ENCODE measurements around the gene ZNF524. TPM values are rescaled to one million over a fixed set of nuclear protein-coding genes. Genes with fewer than 3 reads are reported as not detected.

Gene ZNF524
- total RNA-seq = 10 to 100 TPM; 30.4 to 33.9 TPM

DNA sequence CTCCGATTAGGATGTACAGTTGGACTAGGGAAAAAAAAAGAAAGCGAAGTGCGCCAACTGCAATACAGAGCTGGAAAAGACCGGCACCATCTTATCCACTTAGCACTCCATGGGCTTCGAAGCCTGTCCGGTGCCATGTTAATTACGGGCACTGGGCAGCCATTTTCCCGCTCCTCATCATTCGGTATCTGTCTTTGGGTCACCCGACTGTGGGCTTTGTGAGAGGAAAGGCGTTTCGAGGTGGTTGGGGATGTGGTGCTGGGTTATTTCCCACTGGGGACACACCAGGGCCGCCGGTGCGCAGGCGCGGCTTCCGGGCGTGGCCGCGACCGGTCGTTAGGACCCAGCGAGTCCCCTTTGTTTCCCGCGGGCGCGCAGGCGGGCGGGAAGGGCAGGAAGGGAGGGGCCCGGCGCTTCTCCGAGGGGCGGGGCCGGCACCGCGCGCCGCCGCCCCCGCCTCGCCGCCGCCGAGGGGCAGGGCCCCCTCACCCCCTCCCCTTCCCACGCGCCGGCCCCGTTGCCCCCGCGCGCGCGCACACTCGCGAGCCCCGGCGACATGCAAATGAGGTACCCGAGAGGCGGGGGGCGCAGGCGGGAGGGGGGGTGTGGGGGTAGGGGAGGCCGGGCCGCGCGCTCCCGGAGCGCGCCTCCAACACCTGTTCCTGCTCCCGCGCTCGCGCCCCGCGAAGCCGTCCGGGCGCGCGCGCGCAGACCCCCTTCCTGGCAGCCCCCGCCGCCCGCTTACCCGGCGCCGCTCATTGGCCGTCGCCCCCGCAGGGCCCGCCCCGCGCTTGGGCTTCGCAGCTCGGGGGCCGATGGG, at the start of gene ZNF524:
TSS of gene ZNF524 (plus strand) at position 447 of the 820 bp plus-strand sequence. CDS start 1,825 bp downstream, outside the sequence.
- H3K9ac ChIP-seq (ENCODE audit: low read depth in 2 of 2, low read length in 2 of 2) = peak within 1 kb of the TSS; percentile 80 to 84
- H3K4me1 ChIP-seq = no peaks in the 10 kb centered on the region
- TF ChIP-seq, protein P1, sequence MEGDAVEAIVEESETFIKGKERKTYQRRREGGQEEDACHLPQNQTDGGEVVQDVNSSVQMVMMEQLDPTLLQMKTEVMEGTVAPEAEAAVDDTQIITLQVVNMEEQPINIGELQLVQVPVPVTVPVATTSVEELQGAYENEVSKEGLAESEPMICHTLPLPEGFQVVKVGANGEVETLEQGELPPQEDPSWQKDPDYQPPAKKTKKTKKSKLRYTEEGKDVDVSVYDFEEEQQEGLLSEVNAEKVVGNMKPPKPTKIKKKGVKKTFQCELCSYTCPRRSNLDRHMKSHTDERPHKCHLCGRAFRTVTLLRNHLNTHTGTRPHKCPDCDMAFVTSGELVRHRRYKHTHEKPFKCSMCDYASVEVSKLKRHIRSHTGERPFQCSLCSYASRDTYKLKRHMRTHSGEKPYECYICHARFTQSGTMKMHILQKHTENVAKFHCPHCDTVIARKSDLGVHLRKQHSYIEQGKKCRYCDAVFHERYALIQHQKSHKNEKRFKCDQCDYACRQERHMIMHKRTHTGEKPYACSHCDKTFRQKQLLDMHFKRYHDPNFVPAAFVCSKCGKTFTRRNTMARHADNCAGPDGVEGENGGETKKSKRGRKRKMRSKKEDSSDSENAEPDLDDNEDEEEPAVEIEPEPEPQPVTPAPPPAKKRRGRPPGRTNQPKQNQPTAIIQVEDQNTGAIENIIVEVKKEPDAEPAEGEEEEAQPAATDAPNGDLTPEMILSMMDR (IDR thresholded peaks at IDR 0.05) = no peak
- H3K9me3 ChIP-seq = no peaks in the 10 kb centered on the region
- no peaks in the 10 kb centered on the region for H3K27me3 ChIP-seq
- DNase-seq = peak; percentile 83
- intact Hi-C loops (cut with DNase I) = no loop called here
- H3K36me3 ChIP-seq = no peaks in the 10 kb centered on the region
- peak within 1 kb of the TSS; percentile 61 for H3K4me3 ChIP-seq
- peak within 1 kb of the TSS; percentile 96 for H3K27ac ChIP-seq

DNA sequence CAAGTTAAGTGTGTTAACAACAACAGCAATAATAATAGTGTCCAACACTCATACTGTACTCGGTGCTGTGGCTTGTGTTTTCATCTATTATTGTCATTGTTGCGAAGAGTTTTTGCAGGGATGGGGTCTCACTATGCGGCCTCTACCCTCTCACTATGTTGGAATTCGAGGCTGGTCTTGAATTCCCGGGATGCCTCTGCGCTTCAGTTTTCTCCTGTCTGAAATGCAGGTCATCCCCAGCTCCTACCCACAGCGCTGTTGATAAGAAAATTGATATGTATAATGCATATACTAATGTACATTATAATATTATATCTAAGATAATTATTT, 49.8 kb upstream of the ZNF524 start:
- Histone ChIP-seq H3K27ac (no peak overlapping the region), H3K36me3 (no peaks in the 10 kb centered on the region), H3K9ac (ENCODE audit: low read depth in 2 of 2, low read length in 2 of 2) (peak overlapping the region in 1 of 2 donors; percentile 26), H3K9me3 (no peaks in the 10 kb centered on the region), H3K27me3 (no peaks in the 10 kb centered on the region), H3K4me1 (no peaks in the 10 kb centered on the region), H3K4me3 (peak overlapping the region; percentile 3)
- no peak for DNase-seq
- intact Hi-C loops (cut with DNase I) = loop anchor here (5.0 kb wide), 1 partner anchor 37 kb away; no protein-coding TSS in a partner anchor
- TF ChIP-seq, protein P1 (IDR thresholded peaks at IDR 0.05) = no peak

DNA sequence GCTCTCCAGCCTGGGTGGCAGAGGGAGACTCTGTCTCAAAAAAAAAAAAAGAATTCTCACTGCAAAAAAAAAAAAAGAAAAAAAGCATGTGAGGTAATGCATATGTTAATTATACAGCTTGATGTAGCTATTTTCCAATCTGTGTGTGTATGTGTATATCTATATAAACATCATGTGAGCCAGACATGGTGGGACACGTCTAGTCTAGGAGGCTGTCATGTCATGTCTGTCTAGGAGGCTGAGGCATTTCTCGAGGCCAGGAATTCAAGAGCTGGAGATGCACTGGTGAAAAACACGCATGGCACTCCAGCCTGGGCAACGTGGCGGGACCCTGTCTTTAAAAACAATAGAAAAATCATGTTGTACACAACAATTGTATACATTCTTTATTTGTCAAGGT, 47.9 kb upstream of the ZNF524 start:
- intact Hi-C loops (cut with DNase I) = loop anchor here (5.0 kb wide), 1 partner anchor 35 kb away; no protein-coding TSS in a partner anchor
- no peak for DNase-seq
- Histone ChIP-seq H3K9ac (ENCODE audit: low read depth in 2 of 2, low read length in 2 of 2) (no peak overlapping the region), H3K4me1 (no peaks in the 10 kb centered on the region), H3K36me3 (no peaks in the 10 kb centered on the region), H3K27me3 (no peaks in the 10 kb centered on the region), H3K4me3 (no peak overlapping the region), H3K9me3 (no peaks in the 10 kb centered on the region), H3K27ac (no peak overlapping the region)
- TF ChIP-seq, protein P1 (IDR thresholded peaks at IDR 0.05) = no peak

DNA sequence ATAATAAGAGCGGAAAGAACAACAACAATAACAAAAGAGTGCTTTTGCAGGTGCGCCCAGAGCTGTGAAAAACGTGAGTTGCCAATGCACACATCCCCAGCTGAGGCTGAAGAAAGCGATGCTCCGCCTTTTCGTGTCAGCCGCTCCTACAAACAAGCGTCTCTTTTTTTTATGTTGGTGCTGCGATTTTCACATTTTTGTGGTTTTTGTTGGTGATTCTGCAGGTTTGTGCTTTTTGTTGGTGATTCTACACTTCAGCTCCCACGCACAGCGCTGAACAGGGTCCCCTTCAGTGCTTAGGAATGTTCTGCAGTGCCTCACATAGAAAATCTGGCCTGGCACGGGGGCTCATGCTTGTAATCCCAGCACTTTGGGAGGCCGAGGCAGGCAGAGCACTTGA, 47.5 kb upstream of the ZNF524 start:
- DNase-seq = no peak
- Histone ChIP-seq H3K4me1 (no peaks in the 10 kb centered on the region), H3K27me3 (no peaks in the 10 kb centered on the region), H3K4me3 (no peak overlapping the region), H3K9me3 (no peaks in the 10 kb centered on the region), H3K36me3 (no peaks in the 10 kb centered on the region), H3K9ac (ENCODE audit: low read depth in 2 of 2, low read length in 2 of 2) (no peak overlapping the region), H3K27ac (no peak overlapping the region)
- TF ChIP-seq, protein P1 (IDR thresholded peaks at IDR 0.05) = no peak
- intact Hi-C loops (cut with DNase I) = loop anchor here (5.0 kb wide), 1 partner anchor 35 kb away; no protein-coding TSS in a partner anchor

DNA sequence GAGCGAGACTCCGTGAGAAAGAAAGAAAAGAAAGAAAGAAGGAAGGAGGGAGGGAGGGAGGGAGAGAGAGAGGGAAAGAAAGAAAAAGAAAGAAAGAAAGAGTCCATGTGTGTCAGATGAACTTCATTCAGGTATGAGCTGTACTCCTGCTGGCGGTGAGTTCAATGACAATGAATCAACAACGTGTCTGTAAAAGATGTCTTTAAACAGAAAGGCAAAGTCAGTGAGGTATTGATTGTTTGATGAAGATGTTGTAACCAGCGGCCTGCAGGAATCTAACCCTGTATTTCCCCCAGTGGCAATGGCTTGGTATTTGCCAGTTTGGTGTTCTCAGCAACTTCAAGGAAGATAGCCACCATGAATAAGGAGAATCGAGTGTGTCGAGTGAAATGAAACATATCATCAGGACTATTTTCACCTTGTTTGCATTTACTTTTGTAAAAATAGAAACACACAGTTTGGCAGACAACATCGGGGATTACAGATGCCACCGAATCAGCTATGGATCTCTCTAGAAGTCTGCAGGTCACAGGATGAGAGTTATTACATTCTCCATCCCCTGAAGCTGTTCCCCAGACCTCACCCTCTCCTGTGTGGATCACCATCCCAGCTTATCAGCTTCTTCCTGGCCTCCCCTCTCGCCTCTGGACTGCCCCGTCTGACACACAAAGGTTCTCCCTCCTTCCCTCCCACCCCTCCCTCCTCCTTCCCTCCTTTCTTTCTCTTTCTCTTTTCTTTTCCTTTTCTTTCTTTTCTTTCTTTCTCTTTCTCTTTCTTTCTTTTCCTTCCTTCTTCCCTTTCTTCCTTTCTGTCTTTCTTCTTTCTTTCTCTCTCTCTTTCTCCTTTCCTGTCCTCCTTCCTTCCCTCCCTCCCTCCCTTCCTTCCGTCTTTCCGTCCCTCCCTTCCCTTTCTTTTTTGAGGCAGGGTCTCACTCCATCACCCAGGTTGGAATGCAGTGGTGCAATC, 46.6 kb upstream of the ZNF524 start:
- H3K4me3 ChIP-seq = no peak overlapping the region
- intact Hi-C loops (cut with DNase I) = loop anchor here (5.0 kb wide), 1 partner anchor 34 kb away; no protein-coding TSS in a partner anchor
- H3K27me3 ChIP-seq = no peaks in the 10 kb centered on the region
- no peak overlapping the region for H3K27ac ChIP-seq
- no peak overlapping the region for H3K9ac ChIP-seq (ENCODE audit: low read depth in 2 of 2, low read length in 2 of 2)
- no peak for DNase-seq
- no peaks in the 10 kb centered on the region for H3K4me1 ChIP-seq
- no peaks in the 10 kb centered on the region for H3K36me3 ChIP-seq
- H3K9me3 ChIP-seq = no peaks in the 10 kb centered on the region
- TF ChIP-seq, protein P1 (IDR thresholded peaks at IDR 0.05) = no peak

Data from colonic mucosa (tissue), 4 donors.